ENCODE data around the gene ALKAL2. TPM values are rescaled to one million over a fixed set of nuclear protein-coding genes. Genes with fewer than 3 reads are reported as not detected.

Gene ALKAL2
- polyA plus RNA-seq, 1 of the 3 experiments (the other 2 are of a cell fraction): not detected

GRCh38 chr2:290090-290722 is 2.3 kb upstream of the ALKAL2 start (continued):
- TF ChIP-seq REST (IDR thresholded peaks at IDR 0.05; ENCODE audit: low read depth, low read length) (no peak), GATA2 (CRISPR knock-in tag; IDR thresholded peaks at IDR 0.05) (no peak)

GRCh38 chr2:289362-290089 is 1.6 kb upstream of the ALKAL2 start:
- no peaks in the 10 kb centered on the region for H3K36me3 ChIP-seq (replicated peaks in 1 of 2; ENCODE audit: control insufficient read depth in 1 of 2, insufficient read depth in 2 of 2, low read length in 1 of 2)
- no peaks in the 10 kb centered on the region for H3K9me3 ChIP-seq
- H3K4me3 ChIP-seq (ENCODE audit: low read depth in 2 of 2, low read length in 1 of 2): peak overlapping the region; percentile 36 to 55
- TF ChIP-seq TEAD4 (IDR thresholded peaks at IDR 0.05; ENCODE audit: borderline replicate concordance, insufficient read depth): no peak
- TF ChIP-seq IRF3 (IDR thresholded peaks at IDR 0.05; ENCODE audit: low read depth, low read length): no peak
- TF ChIP-seq USF2 (IDR thresholded peaks at IDR 0.05; ENCODE audit: borderline replicate concordance, low read depth, low read length): no peak
- no peak for TF ChIP-seq CTCF (IDR thresholded peaks at IDR 0.05)
- TF ChIP-seq NFIC (IDR thresholded peaks at IDR 0.05; ENCODE audit: borderline replicate concordance): no peak
- no peak for TF ChIP-seq EZH2phosphoT487 (IDR thresholded peaks at IDR 0.05; ENCODE audit: borderline replicate concordance, low read depth)
- TF ChIP-seq SIN3A (IDR thresholded peaks at IDR 0.05; ENCODE audit: borderline replicate concordance, low read depth, low read length): no peak
- TF ChIP-seq FOXJ3 (CRISPR knock-in tag; IDR thresholded peaks at IDR 0.05): no peak
- H2AFZ ChIP-seq (ENCODE audit: low read depth): peak overlapping the region; percentile 37; the same call in 1 of the 2 replicates
- POLR2A ChIA-PET: no interaction called here
- H3K9ac ChIP-seq: no peak overlapping the region
- CTCF ChIA-PET: interaction anchor here (0.6 to 6.3 kb wide), 33 partner anchors 8 to 378 kb away, joined by 3 to 24 read pairs (median 4); no protein-coding TSS in a partner anchor
- peaks cover 0 to 12% of the 10 kb centered on the region in 2 experiments; a peak in 1 of 4 replicates for H3K4me1 ChIP-seq (ENCODE audit: control insufficient read depth in 1 of 2, insufficient read depth in 2 of 2, low read depth in 1 of 2, low read length in 1 of 2)
- H3K27me3 ChIP-seq (ENCODE audit: insufficient read depth): peaks cover 26% of the 10 kb centered on the region
- no peaks in the 10 kb centered on the region for H3K9me2 ChIP-seq
- peak overlapping the region; percentile 73 for H3K4me2 ChIP-seq
- H4K20me1 ChIP-seq (ENCODE audit: insufficient read depth): no peaks in the 10 kb centered on the region
- no peaks in the 10 kb centered on the region for H3K79me2 ChIP-seq (ENCODE audit: insufficient read depth)
- 21% methylated on average over 38 of the region's 60 CpGs for WGBS (ENCODE audit: low lambda C conversion rate)
- peak; percentile 64 for DNase-seq
- H3K27ac ChIP-seq (ENCODE audit: low read depth in 2 of 2, low read length in 1 of 2): no peak overlapping the region
- peaks cover 6% of the 10 kb centered on the region for H3F3A ChIP-seq (replicated peaks; ENCODE audit: insufficient read depth)

Data from SK-N-SH (cell line).